ENCODE measurements around the gene CCDC170.

The CCDC170 gene

DNA sequence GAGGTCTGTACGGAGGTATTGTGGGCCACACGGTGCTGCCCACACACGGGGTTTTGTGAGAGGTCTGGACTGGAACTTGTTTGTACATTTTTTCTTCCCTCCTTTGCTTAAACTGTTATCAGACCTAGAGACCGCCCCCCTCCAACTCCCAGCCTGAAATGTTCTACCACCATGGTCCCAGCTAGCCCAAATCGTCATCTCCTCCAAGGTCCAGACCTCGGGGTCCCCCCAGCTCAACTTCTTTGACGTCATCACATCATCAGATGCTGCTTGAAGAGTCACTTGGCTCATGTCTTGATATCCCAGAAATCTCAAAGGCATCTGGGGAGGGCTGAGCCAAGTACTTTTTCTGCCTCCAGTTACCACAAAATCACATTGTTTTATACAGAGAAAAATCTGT, 2.8 kb upstream of the CCDC170 start:
- DNase-seq (no peak), ATAC-seq (ENCODE audit: insufficient read depth, low read depth) (no peak)
- Histone ChIP-seq H4K20me1 (ENCODE audit: insufficient read depth, low read length) (no peaks in the 10 kb centered on the region), H3K9ac (ENCODE audit: low read depth, low read length) (no peak overlapping the region), H3K36me3 (ENCODE audit: insufficient read depth, low read length) (no peaks in the 10 kb centered on the region), H3K4me2 (ENCODE audit: insufficient read depth, low read length) (no peak overlapping the region), H3K9me3 (ENCODE audit: insufficient read depth, low read length, severe bottlenecking) (no peaks in the 10 kb centered on the region), H3K4me1 (ENCODE audit: insufficient read depth, low read length) (no peaks in the 10 kb centered on the region), H2AFZ (ENCODE audit: low read depth, low read length) (no peak overlapping the region), H3K4me3 (ENCODE audit: low read depth in 1 of 2, low read length in 2 of 2) (no peak overlapping the region), H3K27ac (ENCODE audit: low read length) (no peak overlapping the region), H3K27me3 (ENCODE audit: insufficient read depth, low read length, poor library complexity) (no peaks in the 10 kb centered on the region), H3K79me2 (ENCODE audit: insufficient read depth, low read length) (no peaks in the 10 kb centered on the region)
- no peak for TF ChIP-seq EZH2 (IDR thresholded peaks at IDR 0.05; ENCODE audit: borderline replicate concordance, low read depth, low read length, severe bottlenecking)
- TF ChIP-seq, protein P1, sequence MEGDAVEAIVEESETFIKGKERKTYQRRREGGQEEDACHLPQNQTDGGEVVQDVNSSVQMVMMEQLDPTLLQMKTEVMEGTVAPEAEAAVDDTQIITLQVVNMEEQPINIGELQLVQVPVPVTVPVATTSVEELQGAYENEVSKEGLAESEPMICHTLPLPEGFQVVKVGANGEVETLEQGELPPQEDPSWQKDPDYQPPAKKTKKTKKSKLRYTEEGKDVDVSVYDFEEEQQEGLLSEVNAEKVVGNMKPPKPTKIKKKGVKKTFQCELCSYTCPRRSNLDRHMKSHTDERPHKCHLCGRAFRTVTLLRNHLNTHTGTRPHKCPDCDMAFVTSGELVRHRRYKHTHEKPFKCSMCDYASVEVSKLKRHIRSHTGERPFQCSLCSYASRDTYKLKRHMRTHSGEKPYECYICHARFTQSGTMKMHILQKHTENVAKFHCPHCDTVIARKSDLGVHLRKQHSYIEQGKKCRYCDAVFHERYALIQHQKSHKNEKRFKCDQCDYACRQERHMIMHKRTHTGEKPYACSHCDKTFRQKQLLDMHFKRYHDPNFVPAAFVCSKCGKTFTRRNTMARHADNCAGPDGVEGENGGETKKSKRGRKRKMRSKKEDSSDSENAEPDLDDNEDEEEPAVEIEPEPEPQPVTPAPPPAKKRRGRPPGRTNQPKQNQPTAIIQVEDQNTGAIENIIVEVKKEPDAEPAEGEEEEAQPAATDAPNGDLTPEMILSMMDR (IDR thresholded peaks at IDR 0.05; ENCODE audit: borderline replicate concordance, extremely low read depth, low read length, poor library complexity, severe bottlenecking) = no peak

DNA sequence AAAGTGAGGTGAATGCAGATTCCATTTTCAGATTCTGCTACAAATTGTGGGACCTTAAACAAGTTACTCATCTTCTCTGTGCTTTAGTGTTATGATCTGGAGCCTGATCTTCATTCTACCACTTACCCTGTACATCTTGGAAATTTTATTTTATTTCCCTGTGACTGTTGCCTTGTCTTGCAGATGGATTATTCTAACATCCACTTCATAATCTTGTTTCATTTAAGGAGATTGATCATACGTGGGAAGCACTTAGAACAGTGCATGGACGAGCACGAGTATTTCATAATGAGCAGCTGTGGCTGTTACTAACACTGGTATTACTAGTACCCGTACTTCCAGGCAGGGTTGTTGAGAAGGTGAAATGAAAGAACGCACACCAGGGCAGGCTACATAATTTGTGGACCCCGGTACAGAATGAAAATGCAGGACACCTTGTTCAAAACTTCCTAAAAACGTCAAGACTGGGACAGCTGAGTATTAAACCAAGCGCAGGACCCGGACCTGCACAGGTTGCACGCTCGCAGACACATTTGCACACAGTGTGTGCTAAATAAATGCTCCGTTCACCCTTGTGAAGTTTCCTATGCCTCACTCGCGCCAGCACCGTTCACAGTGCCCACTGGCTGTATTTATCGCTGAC, 535 bp upstream of the CCDC170 start:
- Histone ChIP-seq H3K27ac (ENCODE audit: low read length) (no peak overlapping the region), H4K20me1 (ENCODE audit: insufficient read depth, low read length) (no peaks in the 10 kb centered on the region), H3K4me3 (ENCODE audit: low read depth in 1 of 2, low read length in 2 of 2) (no peak overlapping the region), H3K9me3 (ENCODE audit: insufficient read depth, low read length, severe bottlenecking) (no peaks in the 10 kb centered on the region), H3K36me3 (ENCODE audit: insufficient read depth, low read length) (no peaks in the 10 kb centered on the region), H3K27me3 (ENCODE audit: insufficient read depth, low read length, poor library complexity) (no peaks in the 10 kb centered on the region), H3K4me2 (ENCODE audit: insufficient read depth, low read length) (no peak overlapping the region), H2AFZ (ENCODE audit: low read depth, low read length) (no peak overlapping the region), H3K9ac (ENCODE audit: low read depth, low read length) (no peak overlapping the region), H3K79me2 (ENCODE audit: insufficient read depth, low read length) (no peaks in the 10 kb centered on the region), H3K4me1 (ENCODE audit: insufficient read depth, low read length) (no peaks in the 10 kb centered on the region)
- ATAC-seq (ENCODE audit: insufficient read depth, low read depth) = no peak
- TF ChIP-seq EZH2 (IDR thresholded peaks at IDR 0.05; ENCODE audit: borderline replicate concordance, low read depth, low read length, severe bottlenecking) = no peak
- TF ChIP-seq, protein P1 (IDR thresholded peaks at IDR 0.05; ENCODE audit: borderline replicate concordance, extremely low read depth, low read length, poor library complexity, severe bottlenecking) = no peak
- no peak for DNase-seq

DNA sequence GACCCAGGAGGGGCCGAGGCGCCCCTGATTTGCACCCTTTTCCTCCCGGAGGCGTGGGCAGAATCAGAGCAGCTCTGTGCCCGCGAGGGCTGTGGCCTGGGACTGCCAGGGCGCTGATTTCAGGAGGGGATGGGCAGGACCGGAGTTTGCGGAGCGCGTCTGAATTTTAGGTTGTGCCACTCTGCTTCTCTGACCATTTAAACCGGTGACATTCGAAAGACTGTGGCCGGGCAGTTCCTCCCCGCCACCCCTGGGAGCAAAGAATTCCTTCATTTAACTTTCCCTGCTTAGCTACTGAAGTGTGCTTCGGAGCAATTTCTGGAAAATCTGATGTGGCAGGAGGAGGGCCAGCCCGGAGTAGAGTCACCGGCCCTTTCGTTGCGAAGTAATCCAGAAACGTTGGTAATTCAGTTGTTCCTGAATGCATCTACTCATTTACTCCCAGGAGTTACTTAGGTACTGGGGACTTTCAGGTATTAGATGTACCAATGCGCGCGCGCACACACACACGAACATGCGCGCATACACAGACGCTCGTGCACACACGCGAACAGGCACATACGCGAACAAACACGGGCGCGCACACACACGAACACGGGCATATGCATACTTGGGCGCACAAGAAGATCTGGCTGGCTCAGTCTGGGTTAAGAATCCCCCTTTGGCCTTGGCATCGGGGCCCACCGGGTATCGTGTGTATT, 568 bp downstream of the CCDC170 start:
- Histone ChIP-seq H2AFZ (ENCODE audit: low read depth, low read length) (no peak overlapping the region), H3K27ac (ENCODE audit: low read length) (no peak overlapping the region), H3K27me3 (ENCODE audit: insufficient read depth, low read length, poor library complexity) (no peaks in the 10 kb centered on the region), H3K36me3 (ENCODE audit: insufficient read depth, low read length) (no peaks in the 10 kb centered on the region), H4K20me1 (ENCODE audit: insufficient read depth, low read length) (no peaks in the 10 kb centered on the region), H3K79me2 (ENCODE audit: insufficient read depth, low read length) (no peaks in the 10 kb centered on the region), H3K9me3 (ENCODE audit: insufficient read depth, low read length, severe bottlenecking) (no peaks in the 10 kb centered on the region), H3K9ac (ENCODE audit: low read depth, low read length) (no peak overlapping the region), H3K4me2 (ENCODE audit: insufficient read depth, low read length) (no peak overlapping the region), H3K4me3 (ENCODE audit: low read depth in 1 of 2, low read length in 2 of 2) (no peak overlapping the region), H3K4me1 (ENCODE audit: insufficient read depth, low read length) (no peaks in the 10 kb centered on the region)
- DNase-seq (no peak), ATAC-seq (ENCODE audit: insufficient read depth, low read depth) (no peak)
- TF ChIP-seq, protein P1 (IDR thresholded peaks at IDR 0.05; ENCODE audit: borderline replicate concordance, extremely low read depth, low read length, poor library complexity, severe bottlenecking) = no peak
- no peak for TF ChIP-seq EZH2 (IDR thresholded peaks at IDR 0.05; ENCODE audit: borderline replicate concordance, low read depth, low read length, severe bottlenecking)
